RWPE1 (cell line): Measurements from ENCODE around the gene CCDC9.

Experiments
- CTCF ChIA-PET: fragments of 350-600 bp; sonication (Branson Sonifier 250); formaldehyde crosslinking; extraction: SDS; loops from one replicate; lab custom pipeline; 2021; lab: Yijun Ruan, JAX
- POLR2A ChIA-PET: fragments of 400-600 bp; formaldehyde crosslinking; extraction: SDS; loops from one replicate; lab custom pipeline; 2020; ENCODE audit warnings: antibody characterized with exemption; ENCODE audit not compliant: low non-redundant PET; lab: Yijun Ruan, JAX
- DNase-seq: peaks from one replicate; pipeline ENCODE4 v3.0.0; 2012; ENCODE audit warnings: low spot score
- H3K27ac ChIP-seq: fragments of 450-650 bp; 2 replicates; pipeline ENCODE4 v1.5.1; 2017
- CTCF ChIP-seq: fragments of 450-650 bp; conservative IDR thresholded peaks from 2 replicates; pipeline ENCODE4 v1.5.1; 2017; ENCODE audit warnings: low read depth, mild to moderate bottlenecking

Gene CCDC9

GRCh38 chr19:47221080-47221841 lies 35.1 kb upstream of the CCDC9 start:
- ChIA-PET POLR2A (interaction anchor here (0.6 kb wide), 1 partner anchor 35 kb away, joined by 4 read pairs; the partner anchor contains the start of gene CCDC9), CTCF (no interaction called here)
- peak overlapping the region; percentile 33 for H3K27ac ChIP-seq
- DNase-seq = no peak
- no peak for TF ChIP-seq CTCF

DNA sequence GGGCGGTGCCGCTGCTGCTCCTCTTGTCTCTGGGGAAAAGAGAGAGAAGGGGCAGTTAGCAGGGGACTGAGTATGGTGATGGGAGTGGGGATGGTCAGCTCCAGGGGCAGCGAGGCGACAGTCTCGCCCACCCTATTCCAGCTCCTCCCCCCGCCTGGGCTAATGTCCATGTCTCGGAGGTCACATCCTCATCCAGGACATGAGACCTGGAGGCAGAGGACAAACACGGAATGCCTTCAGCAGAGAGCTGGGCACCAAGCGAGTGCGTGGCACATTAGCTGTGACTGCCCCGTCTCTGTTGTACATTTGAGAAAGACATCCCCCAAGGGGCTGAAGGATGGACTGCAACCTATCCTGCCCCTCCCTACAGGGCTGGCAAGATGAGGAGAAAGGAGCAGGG lies 34.4 kb upstream of the CCDC9 start:
- DNase-seq = no peak
- peak overlapping the region; percentile 23; the same call in 1 of the 2 replicates for H3K27ac ChIP-seq
- ChIA-PET POLR2A (interaction anchor here (0.6 kb wide), 1 partner anchor 35 kb away, joined by 4 read pairs; the partner anchor contains the start of gene CCDC9), CTCF (interaction anchor here (0.7 to 1.0 kb wide), 2 partner anchors 11 to 22 kb away, joined by 3 to 5 read pairs; no protein-coding TSS in a partner anchor)
- no peak for TF ChIP-seq CTCF

DNA sequence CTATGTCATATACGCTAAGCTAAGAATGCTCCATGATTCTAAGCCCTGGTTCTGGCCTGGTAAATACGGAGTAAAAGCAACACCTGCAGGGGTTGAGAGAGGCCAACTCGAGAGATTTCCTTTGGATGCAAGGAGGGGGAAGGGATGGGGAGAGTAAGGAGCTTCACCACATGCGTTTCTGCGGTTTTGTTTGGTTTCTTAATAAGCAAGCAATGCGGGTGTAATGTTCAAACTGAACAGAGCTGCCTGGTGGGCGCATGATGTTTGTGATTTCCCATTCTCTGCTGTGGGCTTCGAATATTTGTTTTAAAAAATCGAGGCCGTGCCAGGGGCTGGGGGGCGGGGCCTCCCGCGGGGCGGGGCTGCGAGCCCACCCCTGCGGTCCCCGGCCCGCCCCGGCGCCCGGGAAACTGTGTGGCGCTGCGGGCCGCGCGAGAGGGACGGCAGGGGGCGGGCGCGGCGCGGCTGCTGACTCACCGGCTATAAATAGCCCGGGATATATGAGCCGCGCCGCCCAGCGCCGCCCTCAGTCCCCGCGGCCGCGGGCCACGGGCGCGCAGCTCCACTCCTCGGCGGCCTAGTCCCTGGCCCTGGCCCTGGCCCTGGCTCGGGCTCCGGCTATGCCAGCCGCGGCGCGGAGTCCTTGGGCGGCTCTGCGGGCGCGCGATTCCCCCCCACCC lies 30.4 kb upstream of the CCDC9 start:
- POLR2A ChIA-PET = interaction anchor here (0.6 to 2.0 kb wide), 7 partner anchors 9 to 112 kb away, joined by 3 to 18 read pairs (median 5); partner anchors contain the start of genes CCDC9, INAFM1 and ZC3H4
- peak; percentile 87 for DNase-seq
- CTCF ChIA-PET = interaction anchor here (0.7 to 1.8 kb wide), 5 partner anchors 15 to 926 kb away, joined by 3 to 11 read pairs (median 7); no protein-coding TSS in a partner anchor
- peak; percentile 36 for TF ChIP-seq CTCF
- H3K27ac ChIP-seq = peak overlapping the region; percentile 99

DNA sequence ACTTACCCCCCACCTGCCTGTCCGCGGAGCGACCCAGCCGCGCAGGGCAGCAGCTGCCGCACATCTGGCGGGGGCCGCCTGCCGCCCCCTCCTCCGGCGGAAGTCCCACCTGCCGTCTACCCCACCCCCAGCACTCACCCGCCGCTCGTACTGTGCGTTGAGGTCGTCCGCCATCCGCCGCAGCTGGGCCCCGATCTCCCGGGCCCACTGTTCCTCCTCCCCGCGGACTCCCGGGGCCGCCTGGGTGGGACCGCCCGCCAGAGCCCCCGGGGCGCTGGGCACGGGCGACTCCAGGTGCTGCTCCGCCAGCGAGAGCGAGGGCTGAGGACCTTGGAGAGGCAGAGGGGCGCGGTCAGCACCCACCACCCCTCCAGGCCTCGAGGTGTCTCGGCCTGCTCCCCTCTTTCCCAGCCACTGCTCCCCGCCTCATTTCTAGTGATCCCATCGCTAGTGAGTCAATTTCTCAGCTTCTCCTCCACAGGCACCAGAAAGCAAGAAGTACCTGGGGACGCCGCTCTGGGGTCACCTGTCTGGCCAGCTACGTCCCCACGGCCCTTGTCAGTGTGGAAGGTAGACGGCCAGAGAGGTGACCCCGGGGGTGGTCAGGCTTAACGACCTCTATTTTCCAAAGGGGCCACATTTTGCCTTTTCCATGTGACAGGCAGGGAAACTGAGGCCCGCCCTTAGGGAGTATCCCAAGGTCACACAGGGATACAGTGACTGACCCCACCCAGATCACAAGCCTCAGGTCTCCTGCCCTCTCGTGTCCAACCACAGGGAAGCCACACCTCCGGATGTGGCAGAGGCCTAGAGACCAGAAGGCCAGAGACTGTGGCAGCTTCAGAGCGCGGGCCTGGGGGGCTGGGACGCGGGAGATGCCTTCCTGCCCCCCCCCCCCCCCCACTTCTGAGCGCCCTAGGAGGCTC lies 29.6 kb upstream of the CCDC9 start:
- peak overlapping the region; percentile 99 for H3K27ac ChIP-seq
- peak; percentile 31 for DNase-seq
- CTCF ChIA-PET = interaction anchor here (0.5 to 1.8 kb wide), 8 partner anchors 11 to 125 kb away, joined by 3 to 11 read pairs (median 4); partner anchors contain the start of gene SAE1
- POLR2A ChIA-PET = interaction anchor here (0.6 to 2.0 kb wide), 9 partner anchors 10 to 620 kb away, joined by 3 to 18 read pairs (median 5); partner anchors contain the start of genes CCDC9, INAFM1 and ZC3H4
- no peak for TF ChIP-seq CTCF

GRCh38 chr19:47227352-47228167 lies 28.8 kb upstream of the CCDC9 start:
- H3K27ac ChIP-seq = peak overlapping the region; percentile 99
- no peak for TF ChIP-seq CTCF
- CTCF ChIA-PET = interaction anchor here (0.6 to 1.8 kb wide), 4 partner anchors 10 to 126 kb away, joined by 3 to 11 read pairs (median 7); no protein-coding TSS in a partner anchor
- peak; percentile 86 for DNase-seq
- POLR2A ChIA-PET = interaction anchor here (1.6 to 2.0 kb wide), 2 partner anchors 16 to 29 kb away, joined by 8 to 18 read pairs; partner anchors contain the start of gene CCDC9
